Stomach (tissue), 9 donors: ENCODE results near the gene GIMAP2. TPM values are rescaled to one million over a fixed set of nuclear protein-coding genes. Genes with fewer than 3 reads are reported as not detected.

Experiments used
- DNase-seq, 2 donors: peaks; one replicate each; pipeline versions ENCODE4 v3.0.0 to v3.0.0-alpha.2; 2013 to 2019
- H3K27ac ChIP-seq, 5 donors: fragments of 200-600 bp in 4 of 5; sonication (generic) in 4 of 5; one replicate each; pipeline ENCODE4 v1.5.1; 2013 to 2019; ENCODE audit warnings: mild to moderate bottlenecking in 1 of 5, moderate library complexity in 1 of 5
- H3K27me3 ChIP-seq, 3 donors: fragments of 200-600 bp; sonication (generic); one replicate each; pipeline ENCODE4 v1.5.1; 2017 to 2019; ENCODE audit warnings: mixed run types in 1 of 3
- H3K36me3 ChIP-seq, 4 donors: fragments of 200-600 bp; sonication (generic); 1 replicate in 3 of 4; 2 replicates in 1 of 4; pipeline ENCODE4 v1.5.1; 2016 to 2019
- H3K4me1 ChIP-seq, 4 donors: fragments of 200-600 bp; sonication (generic); one replicate each; pipeline ENCODE4 v1.5.1; 2016 to 2019
- H3K4me3 ChIP-seq, 4 donors: fragments of 200-600 bp; sonication (generic) in 3 of 4; one replicate each; pipeline ENCODE4 v1.5.1; 2016 to 2019; ENCODE audit warnings: mild to moderate bottlenecking in 1 of 4
- H3K9me3 ChIP-seq, 4 donors: fragments of 200-600 bp; sonication (generic); one replicate each; pipeline ENCODE4 v1.5.1; 2016 to 2019
- EP300 ChIP-seq: sonication (generic); formaldehyde crosslinking; IDR thresholded peaks from one replicate; pipeline ENCODE4 v1.6.1; 2017; ENCODE audit warnings: antibody characterized with exemption
- POLR2A ChIP-seq, 4 donors: fragments of 450-650 bp; IDR thresholded peaks; one replicate each; pipeline ENCODE4 v1.6.1; 2016; ENCODE audit warnings: antibody characterized with exemption in 4 of 4, control low read depth in 2 of 4, mild to moderate bottlenecking in 1 of 4, moderate library complexity in 1 of 4
- POLR2AphosphoS5 ChIP-seq, 3 donors: sonication (generic); formaldehyde crosslinking; IDR thresholded peaks; one replicate each; pipeline ENCODE4 v1.6.1; 2016; ENCODE audit warnings: antibody characterized with exemption in 3 of 3
- WGBS, 5 donors: extraction: QIAGEN DNeasy Blood & Tissue Kit in 3 of 5; methylation state at CpG; one replicate each; pipeline versions ENCODE4 v1.1.5 to v1.1.7; 2013 to 2018; 5-methylcytosine and 5-hydroxymethylcytosine counted together
- intact Hi-C: fragments of 100-400 bp; cut with DNase I; formaldehyde crosslinking; loops from one replicate; pipeline ENCODE4 v1.15.1; 2023; ENCODE audit warnings: low total_unique reads
- polyA plus RNA-seq, 3 donors: library from polyadenylated mRNA; stranded (reverse); fragments of 200-250 nt; gene quantifications; one replicate each; pipeline ENCODE4 v1.2.3, GENCODE V29; 2013
- total RNA-seq, 5 donors: library from RNA; depleted of rRNA; stranded (reverse); fragments of >200 nt; gene quantifications; one replicate each; pipeline versions ENCODE4 v1.1.0 to v1.2.3, GENCODE V29; 2014 to 2016
- TF ChIP-seq, protein P1 (sequence below), 7 experiments: fragments of 450-650 bp in 4 of 7; fragments of 200-600 bp in 3 of 7; sonication (generic) in 3 of 7; IDR thresholded peaks; one replicate each; pipeline ENCODE4 v1.5.1; 2016 to 2019; ENCODE audit warnings: antibody characterized with exemption in 7 of 7, control low read depth in 2 of 7, mild to moderate bottlenecking in 1 of 7
- donor health status: healthy with polysubstance abuse.
- donor health status: Bipolar disorder and iron deficiency.
- donor health status: healthy.

Gene GIMAP2
- total and polyA plus RNA-seq, 8 donors: 0.58 to 8.3 (median 4.4) TPM; not detected in 1

GRCh38 chr7:150740053-150740452 is 54.5 kb downstream of the GIMAP2 start:
- peaks cover 0 to 22% (median 8%) of the 10 kb centered on the region in 4 donors for H3K36me3 ChIP-seq
- intact Hi-C loops: loop anchor here (10.0 kb wide), 1 partner anchor 265 kb away; no protein-coding TSS in a partner anchor
- peaks cover 0 to 5% (median 0%) of the 10 kb centered on the region in 3 donors for H3K27me3 ChIP-seq
- WGBS, 5 donors: 58 to 79% (median 70%) methylated on average over 10 of the region's 10 CpGs
- H3K4me3 ChIP-seq: peak overlapping the region; percentile 35 to 52 (median 47)
- peaks cover 8 to 34% (median 16%) of the 10 kb centered on the region in 4 donors for H3K4me1 ChIP-seq
- H3K27ac ChIP-seq: peak overlapping the region in 3 of 5 donors; percentile 31 to 80 (median 71)
- H3K9me3 ChIP-seq: no peaks in the 10 kb centered on the region
- TF ChIP-seq POLR2AphosphoS5 (IDR thresholded peaks at IDR 0.05) (peak in 1 of 3 donors; percentile 17), POLR2A (IDR thresholded peaks at IDR 0.05) (no peak)
- DNase-seq: no peak

GRCh38 chr7:150742286-150742968 is 56.9 kb downstream of the GIMAP2 start:
- Histone ChIP-seq H3K27ac (peak overlapping the region in 1 of 5 donors; percentile 7), H3K36me3 (peaks cover 0 to 22% (median 8%) of the 10 kb centered on the region in 4 donors), H3K4me1 (peaks cover 4 to 34% (median 18%) of the 10 kb centered on the region in 4 donors), H3K4me3 (peak overlapping the region in 2 of 4 donors; percentile 9 to 23), H3K9me3 (no peaks in the 10 kb centered on the region), H3K27me3 (peaks cover 0 to 5% (median 0%) of the 10 kb centered on the region in 3 donors)
- intact Hi-C loops: loop anchor here (10.0 kb wide), 1 partner anchor 268 kb away; no protein-coding TSS in a partner anchor
- TF ChIP-seq POLR2AphosphoS5 (IDR thresholded peaks at IDR 0.05) (no peak), POLR2A (IDR thresholded peaks at IDR 0.05) (no peak), EP300 (no peak)
- TF ChIP-seq, protein P1, sequence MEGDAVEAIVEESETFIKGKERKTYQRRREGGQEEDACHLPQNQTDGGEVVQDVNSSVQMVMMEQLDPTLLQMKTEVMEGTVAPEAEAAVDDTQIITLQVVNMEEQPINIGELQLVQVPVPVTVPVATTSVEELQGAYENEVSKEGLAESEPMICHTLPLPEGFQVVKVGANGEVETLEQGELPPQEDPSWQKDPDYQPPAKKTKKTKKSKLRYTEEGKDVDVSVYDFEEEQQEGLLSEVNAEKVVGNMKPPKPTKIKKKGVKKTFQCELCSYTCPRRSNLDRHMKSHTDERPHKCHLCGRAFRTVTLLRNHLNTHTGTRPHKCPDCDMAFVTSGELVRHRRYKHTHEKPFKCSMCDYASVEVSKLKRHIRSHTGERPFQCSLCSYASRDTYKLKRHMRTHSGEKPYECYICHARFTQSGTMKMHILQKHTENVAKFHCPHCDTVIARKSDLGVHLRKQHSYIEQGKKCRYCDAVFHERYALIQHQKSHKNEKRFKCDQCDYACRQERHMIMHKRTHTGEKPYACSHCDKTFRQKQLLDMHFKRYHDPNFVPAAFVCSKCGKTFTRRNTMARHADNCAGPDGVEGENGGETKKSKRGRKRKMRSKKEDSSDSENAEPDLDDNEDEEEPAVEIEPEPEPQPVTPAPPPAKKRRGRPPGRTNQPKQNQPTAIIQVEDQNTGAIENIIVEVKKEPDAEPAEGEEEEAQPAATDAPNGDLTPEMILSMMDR (IDR thresholded peaks at IDR 0.05): no peak
- no peak for DNase-seq
- WGBS, 5 donors: 71 to 83% (median 82%) methylated on average over 14 of the region's 14 CpGs

Other genes starting within 250 kb of the GIMAP2 start
- gene GIMAP8, start 235.1 kb upstream of the GIMAP2 start, total RNA-seq: 1 to 10 TPM in 2 of 5 donors, under 1 TPM in 3; under 0.01 to 8.3 (median 0.29) TPM
- 1 to 10 TPM; 2.8 to 3.2 (median 2.9) TPM for gene GIMAP8, start 235.1 kb upstream of the GIMAP2 start, polyA plus RNA-seq
- gene GIMAP7, start 170.8 kb upstream of the GIMAP2 start, total RNA-seq: 10 to 100 TPM in 2 of 5 donors, 1 to 10 TPM in 2, not detected in 1; 1.2 to 13.0 (median 7.5) TPM
- 10 to 100 TPM in 2 of 3 donors, 1 to 10 TPM in 1; 9.0 to 15.9 (median 14.8) TPM for gene GIMAP7, start 170.8 kb upstream of the GIMAP2 start, polyA plus RNA-seq
- 10 to 100 TPM in 3 of 5 donors, under 1 TPM in 1, not detected in 1; 0.89 to 79.9 (median 19.7) TPM for gene GIMAP4, start 118.3 kb upstream of the GIMAP2 start, total RNA-seq
- gene GIMAP4, start 118.3 kb upstream of the GIMAP2 start, polyA plus RNA-seq: 10 to 100 TPM; 11.2 to 16.6 (median 12.2) TPM
- 10 to 100 TPM in 2 of 5 donors, 1 to 10 TPM in 2, under 1 TPM in 1; 0.89 to 18.4 (median 5.8) TPM for gene GIMAP6, start 53.3 kb upstream of the GIMAP2 start, total RNA-seq
- 10 to 100 TPM in 1 of 3 donors, 1 to 10 TPM in 2; 5.6 to 10.2 (median 6.2) TPM for gene GIMAP6, start 53.3 kb upstream of the GIMAP2 start, polyA plus RNA-seq
- 1 to 10 TPM in 3 of 5 donors, under 1 TPM in 1, not detected in 1; 0.45 to 5.8 (median 4.7) TPM for gene GIMAP1, start 30.9 kb downstream of the GIMAP2 start, total RNA-seq
- 1 to 10 TPM; 2.3 to 2.7 (median 2.4) TPM for gene GIMAP1, start 30.9 kb downstream of the GIMAP2 start, polyA plus RNA-seq
- gene GIMAP5, start 51.7 kb downstream of the GIMAP2 start, total RNA-seq: 10 to 100 TPM in 4 of 5 donors, 1 to 10 TPM in 1; 7.0 to 25.2 (median 20.9) TPM
- 10 to 100 TPM; 10.0 to 16.3 (median 14.0) TPM for gene GIMAP5, start 51.7 kb downstream of the GIMAP2 start, polyA plus RNA-seq
- gene TMEM176B, start 114.7 kb downstream of the GIMAP2 start, total RNA-seq: 100 to 1,000 TPM in 1 of 5 donors, 10 to 100 TPM in 4; 59.3 to 108 (median 87.6) TPM
- 100 to 1,000 TPM in 1 of 3 donors, 10 to 100 TPM in 2; 29.4 to 157 (median 90.1) TPM for gene TMEM176B, start 114.7 kb downstream of the GIMAP2 start, polyA plus RNA-seq
- 100 to 1,000 TPM in 1 of 5 donors, 10 to 100 TPM in 4; 14.7 to 116 (median 35.8) TPM for gene TMEM176A, start 115.1 kb downstream of the GIMAP2 start, total RNA-seq
- gene TMEM176A, start 115.1 kb downstream of the GIMAP2 start, polyA plus RNA-seq: 10 to 100 TPM; 21.4 to 92.0 (median 62.0) TPM
- gene AOC1, start 166.8 kb downstream of the GIMAP2 start, total RNA-seq: 100 to 1,000 TPM in 1 of 5 donors, 1 to 10 TPM in 1, under 1 TPM in 1, not detected in 2; 0.72 to 105 (median 4.6) TPM
- 1 to 10 TPM in 1 of 3 donors, under 1 TPM in 2; 0.31 to 1.3 (median 0.46) TPM for gene AOC1, start 166.8 kb downstream of the GIMAP2 start, polyA plus RNA-seq